ENCODE data around the gene CEP57L1. TPM values are rescaled to one million over a fixed set of nuclear protein-coding genes. Genes with fewer than 3 reads are reported as not detected.

CEP57L1 gene
- 15.8 TPM for polyA plus RNA-seq (2013, experiment 1 of 2)
- polyA plus RNA-seq (2013, experiment 2 of 2) = 16.7 TPM

DNA sequence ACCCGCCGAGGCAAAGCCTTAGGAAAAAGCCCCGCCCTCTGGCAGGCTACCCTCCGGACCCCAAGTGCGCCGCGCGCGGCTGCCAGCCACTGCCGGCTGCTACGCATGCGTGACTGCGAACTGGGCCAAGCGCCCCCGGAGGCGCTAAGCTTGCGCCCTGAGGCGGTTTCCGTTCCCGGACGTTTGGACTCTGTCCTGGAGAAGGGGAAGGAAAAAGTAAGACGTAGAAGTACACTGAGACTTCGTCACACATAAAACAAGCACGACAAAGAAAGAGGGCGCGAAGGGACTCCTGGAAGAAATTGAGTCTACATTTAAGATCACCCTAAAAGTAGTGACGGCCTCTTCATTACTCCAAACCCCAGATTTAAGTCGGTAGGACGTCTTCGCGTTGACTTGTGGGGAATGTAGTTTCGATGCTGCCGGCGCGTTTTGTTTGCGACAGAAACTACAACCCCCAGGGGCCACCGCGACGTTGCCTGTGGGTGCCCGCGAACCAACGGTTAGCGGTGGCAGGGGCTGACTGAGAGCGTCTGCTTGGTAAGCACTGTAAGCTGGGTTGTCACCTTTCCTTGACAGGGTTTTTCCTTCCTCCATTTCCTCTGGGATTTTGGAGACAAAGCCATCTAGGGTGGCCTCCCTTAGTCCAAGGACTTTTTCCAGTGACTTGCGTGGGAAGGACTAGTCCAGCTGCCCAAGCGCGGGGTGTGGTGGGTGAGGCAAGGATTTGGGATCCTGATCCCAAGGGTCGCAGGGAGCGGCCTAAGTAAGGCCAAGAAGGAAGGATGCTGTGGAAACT, at the start of gene CEP57L1:
Gene CEP57L1 (plus strand): TSS at position 472 of the 799 bp plus-strand sequence. CDS start 49,715 bp downstream, outside the sequence.
- H3K4me2 ChIP-seq (ENCODE audit: low read length, poor library complexity, severe bottlenecking) = peak within 1 kb of the TSS; percentile 96
- peak within 1 kb of the TSS; percentile 93 for H2BK5ac ChIP-seq (ENCODE audit: low read depth, low read length, poor library complexity, severe bottlenecking)
- H3K4me3 ChIP-seq (ENCODE audit: insufficient read depth in 1 of 2, low read depth in 1 of 2, low read length in 2 of 2) = peak within 1 kb of the TSS; percentile 68 to 94
- H3K9ac ChIP-seq (ENCODE audit: low read length) = peak within 1 kb of the TSS; percentile 99
- H3K27me3 ChIP-seq (ENCODE audit: control insufficient read depth in 1 of 2, insufficient read depth in 1 of 2, low read length in 2 of 2) = no peaks in the 10 kb centered on the region
- H3K14ac ChIP-seq (ENCODE audit: low read length in 2 of 2) = peak within 1 kb of the TSS in 1 of 2 experiments; percentile 26
- peak within 1 kb of the TSS; percentile 9 to 81 for H3K4ac ChIP-seq (ENCODE audit: low read depth in 1 of 2, low read length in 2 of 2)
- peak within 1 kb of the TSS; percentile 92 for H2BK120ac ChIP-seq (ENCODE audit: low read depth, low read length)
- H3K36me3 ChIP-seq (ENCODE audit: control insufficient read depth in 1 of 2, insufficient read depth in 2 of 2, low read depth in 1 of 2, low read length in 2 of 2) = peaks cover 0 to 6% of the 10 kb centered on the region in 2 experiments
- peak within 1 kb of the TSS; percentile 83 to 89 for H3K18ac ChIP-seq (ENCODE audit: low read depth in 1 of 2, low read length in 2 of 2)
- 0% methylated on average over 42 of the region's 49 CpGs for whole genome bisulfite sequencing
- H4K91ac ChIP-seq (ENCODE audit: low read length) = peak within 1 kb of the TSS; percentile 86
- H3K27ac ChIP-seq (ENCODE audit: low read length, poor library complexity, severe bottlenecking) = peak within 1 kb of the TSS; percentile 99
- H4K8ac ChIP-seq (ENCODE audit: low read length) = peak within 1 kb of the TSS; percentile 90
- peak within 1 kb of the TSS; percentile 83 for H2BK15ac ChIP-seq (ENCODE audit: low read depth, poor library complexity, severe bottlenecking)
- H2BK12ac ChIP-seq (ENCODE audit: low read length in 2 of 2) = peak within 1 kb of the TSS; percentile 37 to 66
- peak within 1 kb of the TSS; percentile 79 for H2AFZ ChIP-seq (ENCODE audit: low read depth, low read length)
- H3K4me1 ChIP-seq (ENCODE audit: control insufficient read depth, insufficient read depth, low read depth, low read length) = no peaks in the 10 kb centered on the region
- H3K23ac ChIP-seq (ENCODE audit: low read length in 2 of 2) = peak within 1 kb of the TSS in 1 of 2 experiments; percentile 18
- peaks cover 23% of the 10 kb centered on the region for H3K79me1 ChIP-seq (replicated peaks; ENCODE audit: low read length, poor library complexity, severe bottlenecking)
- no peaks in the 10 kb centered on the region for H3K9me3 ChIP-seq (ENCODE audit: control insufficient read depth, low read length)
- peak; percentile 98 for DNase-seq
- H2AK5ac ChIP-seq (ENCODE audit: low read length, severe bottlenecking) = no peak within 1 kb of the TSS

GRCh38 chr6:109048176-109048575, 47.1 kb upstream of the CEP57L1 start:
- H3K27me3 ChIP-seq (ENCODE audit: control insufficient read depth in 1 of 2, insufficient read depth in 1 of 2, low read length in 2 of 2) = no peaks in the 10 kb centered on the region
- no peak overlapping the region for H4K8ac ChIP-seq (ENCODE audit: low read length)
- H3K23ac ChIP-seq (ENCODE audit: low read length in 2 of 2) = no peak overlapping the region
- no peak overlapping the region for H2AFZ ChIP-seq (ENCODE audit: low read depth, low read length)
- H3K4me1 ChIP-seq (ENCODE audit: control insufficient read depth, insufficient read depth, low read depth, low read length) = no peaks in the 10 kb centered on the region
- DNase-seq = no peak
- H2BK12ac ChIP-seq (ENCODE audit: low read length in 2 of 2) = no peak overlapping the region
- no peak overlapping the region for H3K4ac ChIP-seq (ENCODE audit: low read depth in 1 of 2, low read length in 2 of 2)
- no peak overlapping the region for H3K14ac ChIP-seq (ENCODE audit: low read length in 2 of 2)
- no peak overlapping the region for H3K18ac ChIP-seq (ENCODE audit: low read depth in 1 of 2, low read length in 2 of 2)
- H2BK120ac ChIP-seq (ENCODE audit: low read depth, low read length) = no peak overlapping the region
- peaks cover 15% of the 10 kb centered on the region for H3K79me1 ChIP-seq (replicated peaks; ENCODE audit: low read length, poor library complexity, severe bottlenecking)
- no peaks in the 10 kb centered on the region for H3K9me3 ChIP-seq (ENCODE audit: control insufficient read depth, low read length)
- H2AK5ac ChIP-seq (ENCODE audit: low read length, severe bottlenecking) = no peak overlapping the region
- no peak overlapping the region for H3K4me2 ChIP-seq (ENCODE audit: low read length, poor library complexity, severe bottlenecking)
- H2BK15ac ChIP-seq (ENCODE audit: low read depth, poor library complexity, severe bottlenecking) = no peak overlapping the region
- H3K27ac ChIP-seq (ENCODE audit: low read length, poor library complexity, severe bottlenecking) = no peak overlapping the region
- H3K36me3 ChIP-seq (ENCODE audit: control insufficient read depth in 1 of 2, insufficient read depth in 2 of 2, low read depth in 1 of 2, low read length in 2 of 2) = peaks cover 0 to 5% of the 10 kb centered on the region in 2 experiments
- H3K4me3 ChIP-seq (ENCODE audit: insufficient read depth in 1 of 2, low read depth in 1 of 2, low read length in 2 of 2) = no peak overlapping the region
- 60% methylated on average over 1 of the region's 1 CpG for WGBS
- H2BK5ac ChIP-seq (ENCODE audit: low read depth, low read length, poor library complexity, severe bottlenecking) = no peak overlapping the region
- no peak overlapping the region for H4K91ac ChIP-seq (ENCODE audit: low read length)
- no peak overlapping the region for H3K9ac ChIP-seq (ENCODE audit: low read length)

DNA sequence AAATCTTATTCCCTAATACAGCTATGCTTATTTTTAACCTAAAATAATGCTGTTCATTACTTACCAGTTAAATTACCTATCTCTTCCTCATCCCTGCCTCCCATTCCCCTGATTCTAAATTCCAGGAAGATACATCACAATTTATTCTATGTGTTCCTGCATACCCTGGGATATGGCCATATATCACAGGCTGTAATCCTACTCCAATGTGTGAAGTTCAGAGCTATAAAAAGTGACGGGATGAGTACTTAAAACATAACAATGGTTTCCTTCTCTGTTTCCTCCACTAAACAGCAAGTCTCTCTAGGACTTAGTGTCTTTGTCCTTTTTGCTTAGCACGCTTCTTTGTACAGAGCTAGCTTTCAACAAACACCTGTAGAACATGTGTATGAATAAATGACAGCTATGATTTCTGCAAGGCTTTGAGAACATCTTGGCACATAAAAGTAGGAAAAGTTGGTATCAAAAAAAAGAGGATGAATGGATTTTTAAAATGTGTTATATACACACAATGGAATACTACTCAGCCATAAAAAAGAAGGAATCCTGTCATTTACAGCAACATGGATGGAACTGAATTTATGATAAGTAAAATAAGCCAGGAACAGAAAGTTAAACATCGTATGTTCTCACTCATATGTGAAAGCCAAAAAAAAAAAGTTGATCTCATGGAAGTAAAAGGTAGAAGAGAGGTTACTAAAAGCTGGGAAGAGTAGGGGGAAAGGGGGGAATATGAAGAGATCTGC, 46.5 kb upstream of the CEP57L1 start:
- H2BK5ac ChIP-seq (ENCODE audit: low read depth, low read length, poor library complexity, severe bottlenecking) = no peak overlapping the region
- no peaks in the 10 kb centered on the region for H3K27me3 ChIP-seq (ENCODE audit: control insufficient read depth in 1 of 2, insufficient read depth in 1 of 2, low read length in 2 of 2)
- H3K14ac ChIP-seq (ENCODE audit: low read length in 2 of 2) = no peak overlapping the region
- no peak overlapping the region for H3K23ac ChIP-seq (ENCODE audit: low read length in 2 of 2)
- no peak overlapping the region for H3K4ac ChIP-seq (ENCODE audit: low read depth in 1 of 2, low read length in 2 of 2)
- no peaks in the 10 kb centered on the region for H3K4me1 ChIP-seq (ENCODE audit: control insufficient read depth, insufficient read depth, low read depth, low read length)
- H3K18ac ChIP-seq (ENCODE audit: low read depth in 1 of 2, low read length in 2 of 2) = no peak overlapping the region
- no peak overlapping the region for H3K9ac ChIP-seq (ENCODE audit: low read length)
- no peak overlapping the region for H2BK15ac ChIP-seq (ENCODE audit: low read depth, poor library complexity, severe bottlenecking)
- peaks cover 0 to 5% of the 10 kb centered on the region in 2 experiments for H3K36me3 ChIP-seq (ENCODE audit: control insufficient read depth in 1 of 2, insufficient read depth in 2 of 2, low read depth in 1 of 2, low read length in 2 of 2)
- H2BK120ac ChIP-seq (ENCODE audit: low read depth, low read length) = no peak overlapping the region
- H3K9me3 ChIP-seq (ENCODE audit: control insufficient read depth, low read length) = no peaks in the 10 kb centered on the region
- no peak overlapping the region for H2BK12ac ChIP-seq (ENCODE audit: low read length in 2 of 2)
- H3K79me1 ChIP-seq (replicated peaks; ENCODE audit: low read length, poor library complexity, severe bottlenecking) = peaks cover 18% of the 10 kb centered on the region
- H3K4me3 ChIP-seq (ENCODE audit: insufficient read depth in 1 of 2, low read depth in 1 of 2, low read length in 2 of 2) = no peak overlapping the region
- no peak overlapping the region for H4K91ac ChIP-seq (ENCODE audit: low read length)
- DNase-seq = no peak
- no peak overlapping the region for H2AK5ac ChIP-seq (ENCODE audit: low read length, severe bottlenecking)
- no peak overlapping the region for H3K4me2 ChIP-seq (ENCODE audit: low read length, poor library complexity, severe bottlenecking)
- no peak overlapping the region for H4K8ac ChIP-seq (ENCODE audit: low read length)
- H2AFZ ChIP-seq (ENCODE audit: low read depth, low read length) = no peak overlapping the region
- 100% methylated on average over 3 of the region's 3 CpGs for WGBS
- no peak overlapping the region for H3K27ac ChIP-seq (ENCODE audit: low read length, poor library complexity, severe bottlenecking)

GRCh38 chr6:109050012-109050411, 45.3 kb upstream of the CEP57L1 start:
- no peak overlapping the region for H2BK12ac ChIP-seq (ENCODE audit: low read length in 2 of 2)
- H3K18ac ChIP-seq (ENCODE audit: low read depth in 1 of 2, low read length in 2 of 2) = no peak overlapping the region
- H3K27ac ChIP-seq (ENCODE audit: low read length, poor library complexity, severe bottlenecking) = no peak overlapping the region
- no peak overlapping the region for H3K4ac ChIP-seq (ENCODE audit: low read depth in 1 of 2, low read length in 2 of 2)
- H4K8ac ChIP-seq (ENCODE audit: low read length) = no peak overlapping the region
- no peak overlapping the region for H3K4me3 ChIP-seq (ENCODE audit: insufficient read depth in 1 of 2, low read depth in 1 of 2, low read length in 2 of 2)
- no peaks in the 10 kb centered on the region for H3K4me1 ChIP-seq (ENCODE audit: control insufficient read depth, insufficient read depth, low read depth, low read length)
- H3K14ac ChIP-seq (ENCODE audit: low read length in 2 of 2) = no peak overlapping the region
- H3K9ac ChIP-seq (ENCODE audit: low read length) = no peak overlapping the region
- DNase-seq = no peak
- H2BK15ac ChIP-seq (ENCODE audit: low read depth, poor library complexity, severe bottlenecking) = no peak overlapping the region
- H3K36me3 ChIP-seq (ENCODE audit: control insufficient read depth in 1 of 2, insufficient read depth in 2 of 2, low read depth in 1 of 2, low read length in 2 of 2) = peaks cover 0 to 5% of the 10 kb centered on the region in 2 experiments
- peaks cover 18% of the 10 kb centered on the region for H3K79me1 ChIP-seq (replicated peaks; ENCODE audit: low read length, poor library complexity, severe bottlenecking)
- no peak overlapping the region for H3K4me2 ChIP-seq (ENCODE audit: low read length, poor library complexity, severe bottlenecking)
- no peak overlapping the region for H2AK5ac ChIP-seq (ENCODE audit: low read length, severe bottlenecking)
- H4K91ac ChIP-seq (ENCODE audit: low read length) = no peak overlapping the region
- H2BK120ac ChIP-seq (ENCODE audit: low read depth, low read length) = no peak overlapping the region
- no peak overlapping the region for H2BK5ac ChIP-seq (ENCODE audit: low read depth, low read length, poor library complexity, severe bottlenecking)
- no peak overlapping the region for H3K23ac ChIP-seq (ENCODE audit: low read length in 2 of 2)
- 100% methylated on average over 1 of the region's 2 CpGs for WGBS
- H3K9me3 ChIP-seq (ENCODE audit: control insufficient read depth, low read length) = no peaks in the 10 kb centered on the region
- H3K27me3 ChIP-seq (ENCODE audit: control insufficient read depth in 1 of 2, insufficient read depth in 1 of 2, low read length in 2 of 2) = no peaks in the 10 kb centered on the region
- no peak overlapping the region for H2AFZ ChIP-seq (ENCODE audit: low read depth, low read length)
